Left lung (tissue), 10 donors: ENCODE results near the gene TNFAIP8. TPM values are rescaled to one million over a fixed set of nuclear protein-coding genes. Genes with fewer than 3 reads are reported as not detected.
A peak's percentile ranks its signal among the peaks of the same experiment; 100 is the strongest.

Experiments
- ATAC-seq: fragments of 200-7000 bp; cut with Tn5 transposase; one replicate; pipeline ENCODE4 v1.9.1; 2020; ENCODE audit warnings: moderate library complexity
- DNase-seq, 4 donors: peaks; one replicate each; pipeline ENCODE4 v3.0.0-alpha.2; 2013 to 2020
- H3K27ac ChIP-seq, 2 donors: fragments of 200-600 bp; sonication (generic) in 1 of 2; one replicate each; pipeline versions ENCODE4 v1.5.0 to v1.8.0; 2020 to 2021
- H3K27me3 ChIP-seq, 2 donors: fragments of 200-600 bp; sonication (generic) in 1 of 2; one replicate each; pipeline versions ENCODE4 v1.5.0 to v1.8.0; 2020 to 2021
- H3K36me3 ChIP-seq, 2 donors: fragments of 200-600 bp; sonication (generic) in 1 of 2; one replicate each; pipeline versions ENCODE4 v1.5.0 to v1.8.0; 2020 to 2021
- H3K4me1 ChIP-seq, 2 donors: fragments of 200-600 bp; one replicate each; pipeline ENCODE4 v1.8.0; 2021
- H3K4me3 ChIP-seq, 2 donors: fragments of 200-600 bp; sonication (generic) in 1 of 2; one replicate each; pipeline versions ENCODE4 v1.5.0 to v1.8.0; 2020 to 2021; ENCODE audit warnings: mild to moderate bottlenecking in 1 of 2
- H3K9me3 ChIP-seq, 2 donors: fragments of 200-600 bp; sonication (generic) in 1 of 2; one replicate each; pipeline versions ENCODE4 v1.5.0 to v1.8.0; 2020 to 2021
- CTCF ChIP-seq, 2 donors: fragments of 200-600 bp; sonication (generic) in 1 of 2; IDR thresholded peaks; one replicate each; pipeline versions ENCODE4 v1.5.0 to v1.8.0; 2021; ENCODE audit warnings: antibody characterized with exemption in 2 of 2
- intact Hi-C, 2 donors: fragments of 100-400 bp; cut with DNase I; formaldehyde crosslinking; loops; one replicate each; pipeline versions ENCODE4 v1.11.2 to v1.14.2; 2022
- polyA plus RNA-seq, 6 donors: library from polyadenylated mRNA; unstranded; fragments of 120-200 nt; gene quantifications; one replicate each; pipeline ENCODE4 v1.2.1, GENCODE V29; 2013; ENCODE audit not compliant: insufficient read length in 6 of 6
- total RNA-seq, 2 donors: library from RNA; stranded (reverse); fragmentation: NEBNext Ultra II Directional; extraction: Animal tissue kit (Norgen Biotek cat#: 25700); gene quantifications; one replicate each; pipeline ENCODE4 v1.2.1, GENCODE V29; 2021
- donor health status: DM: no; HTN: yes; CAD: no.
- donor health status: DM: no; HTN: no; CAD: no.

Gene TNFAIP8
- total and polyA plus RNA-seq, 8 donors: 15.6 to 31.6 (median 25.6) TPM

DNA sequence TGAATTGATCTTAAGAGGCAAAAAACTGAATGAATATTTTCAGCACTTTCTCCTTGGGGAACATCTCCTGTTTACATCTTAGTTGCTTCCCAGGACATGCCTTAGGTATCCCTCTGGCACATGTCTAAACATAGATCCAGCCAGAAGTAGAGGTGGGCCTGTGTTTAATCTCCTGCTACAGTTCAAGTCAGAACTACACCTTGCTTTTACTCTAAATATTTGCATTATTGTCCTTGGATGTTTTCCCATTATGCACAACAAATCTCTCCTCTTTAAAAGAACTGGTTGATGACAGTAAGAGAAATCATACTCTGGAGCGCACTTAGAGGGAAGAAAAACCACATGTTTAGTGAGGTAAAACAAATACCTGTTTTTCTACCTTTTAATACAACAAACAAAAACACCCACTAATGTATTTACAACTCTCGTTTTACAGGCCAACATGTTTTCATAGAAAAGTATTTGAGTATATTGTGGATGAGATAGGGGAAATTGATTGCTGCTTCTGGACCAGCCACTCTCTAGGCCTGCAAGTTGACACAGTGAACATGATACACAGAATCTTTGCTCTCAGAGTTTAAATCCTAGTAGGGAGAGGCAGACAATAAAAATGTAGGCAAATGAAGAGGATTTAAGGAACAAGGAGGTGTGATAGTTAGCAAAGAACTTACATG lies 32.3 kb downstream of the TNFAIP8 start:
- DNase-seq (no peak), ATAC-seq (no peak)
- Histone ChIP-seq H3K27ac (peak overlapping the region in 1 of 2 donors; percentile 25), H3K4me1 (peaks cover 9 to 73% of the 10 kb centered on the region in 2 donors), H3K4me3 (no peak overlapping the region), H3K36me3 (peaks cover 0 to 7% of the 10 kb centered on the region in 2 donors), H3K27me3 (no peaks in the 10 kb centered on the region), H3K9me3 (no peaks in the 10 kb centered on the region)
- intact Hi-C loops: no loop called here
- no peak for TF ChIP-seq CTCF (IDR thresholded peaks at IDR 0.05)

- ATAC-seq (no peak), DNase-seq (no peak)
- Histone ChIP-seq H3K4me3 (no peak overlapping the region), H3K9me3 (no peaks in the 10 kb centered on the region), H3K4me1 (peaks cover 9 to 71% of the 10 kb centered on the region in 2 donors), H3K36me3 (peaks cover 0 to 7% of the 10 kb centered on the region in 2 donors), H3K27me3 (no peaks in the 10 kb centered on the region), H3K27ac (peak overlapping the region in 1 of 2 donors; percentile 39)
- intact Hi-C loops: no loop called here
- no peak for TF ChIP-seq CTCF (IDR thresholded peaks at IDR 0.05)
These were observed 32.9 kb downstream of the TNFAIP8 start for GRCh38 chr5:119388619-119389190.

GRCh38 chr5:119389288-119390030 lies 33.6 kb downstream of the TNFAIP8 start:
- peaks cover 0 to 7% of the 10 kb centered on the region in 2 donors for H3K36me3 ChIP-seq
- no peak overlapping the region for H3K4me3 ChIP-seq
- no peak for TF ChIP-seq CTCF (IDR thresholded peaks at IDR 0.05)
- no peaks in the 10 kb centered on the region for H3K27me3 ChIP-seq
- DNase-seq: no peak
- H3K4me1 ChIP-seq: peaks cover 9 to 73% of the 10 kb centered on the region in 2 donors
- intact Hi-C loops: no loop called here
- peak overlapping the region; percentile 39 to 61 for H3K27ac ChIP-seq
- no peaks in the 10 kb centered on the region for H3K9me3 ChIP-seq
- peak; percentile 36 for ATAC-seq

GRCh38 chr5:119390404-119390803 lies 34.6 kb downstream of the TNFAIP8 start:
- peaks cover 0 to 7% of the 10 kb centered on the region in 2 donors for H3K36me3 ChIP-seq
- H3K27ac ChIP-seq: peak overlapping the region in 1 of 2 donors; percentile 61
- H3K4me1 ChIP-seq: peaks cover 9 to 66% of the 10 kb centered on the region in 2 donors
- ATAC-seq (no peak), DNase-seq (no peak)
- intact Hi-C loops: no loop called here
- no peak for TF ChIP-seq CTCF (IDR thresholded peaks at IDR 0.05)
- H3K9me3 ChIP-seq: no peaks in the 10 kb centered on the region
- H3K27me3 ChIP-seq: no peaks in the 10 kb centered on the region
- no peak overlapping the region for H3K4me3 ChIP-seq

- H3K27ac ChIP-seq: no peak overlapping the region
- peaks cover 0 to 7% of the 10 kb centered on the region in 2 donors for H3K36me3 ChIP-seq
- no peak overlapping the region for H3K4me3 ChIP-seq
- H3K27me3 ChIP-seq: no peaks in the 10 kb centered on the region
- DNase-seq (no peak), ATAC-seq (no peak)
- no peaks in the 10 kb centered on the region for H3K9me3 ChIP-seq
- intact Hi-C loops: no loop called here
- peaks cover 9 to 67% of the 10 kb centered on the region in 2 donors for H3K4me1 ChIP-seq
- TF ChIP-seq CTCF (IDR thresholded peaks at IDR 0.05): no peak
These were observed 37.4 kb downstream of the TNFAIP8 start for GRCh38 chr5:119393201-119393691.
